GM18951 (cell line): Measurements from ENCODE around the gene SLC5A4.

Source experiments
- POLR2A ChIP-seq: IDR thresholded peaks from 4 replicates; pipeline ENCODE4 v1.6.1; 2011; ENCODE audit warnings: mild to moderate bottlenecking; ENCODE audit not compliant: insufficient read length, insufficient read depth; ENCODE audit errors: extremely low read depth
- in situ Hi-C: fragments of 300-500 bp; cut with MboI; formaldehyde crosslinking; loops from one replicate; pipeline ENCODE4 v1.12.0; 2022; ENCODE audit warnings: low sequenced_read_pairs, mixed read lengths, inconsistent platforms; ENCODE audit not compliant: unreplicated experiment

The SLC5A4 gene

DNA sequence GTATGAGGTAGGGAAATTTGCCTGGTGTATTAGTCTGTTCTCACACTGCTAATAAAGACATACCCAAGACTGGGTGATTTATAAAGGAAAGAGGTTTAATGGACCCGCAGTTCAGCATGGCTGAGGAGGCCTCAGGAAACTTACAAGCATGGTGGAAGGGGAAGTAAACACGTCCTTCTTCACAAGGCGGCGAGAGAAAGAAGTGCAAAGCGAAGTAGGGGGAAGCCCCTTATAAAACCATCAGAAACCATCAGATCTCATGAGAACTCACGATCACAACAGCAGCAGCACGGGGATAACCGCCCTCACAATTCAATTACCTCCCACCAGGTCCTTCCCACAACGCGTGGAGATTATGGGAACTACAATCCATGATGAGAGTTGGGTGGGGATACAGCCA is 38.2 kb downstream of the SLC5A4 start:
- no peak for TF ChIP-seq POLR2A

DNA sequence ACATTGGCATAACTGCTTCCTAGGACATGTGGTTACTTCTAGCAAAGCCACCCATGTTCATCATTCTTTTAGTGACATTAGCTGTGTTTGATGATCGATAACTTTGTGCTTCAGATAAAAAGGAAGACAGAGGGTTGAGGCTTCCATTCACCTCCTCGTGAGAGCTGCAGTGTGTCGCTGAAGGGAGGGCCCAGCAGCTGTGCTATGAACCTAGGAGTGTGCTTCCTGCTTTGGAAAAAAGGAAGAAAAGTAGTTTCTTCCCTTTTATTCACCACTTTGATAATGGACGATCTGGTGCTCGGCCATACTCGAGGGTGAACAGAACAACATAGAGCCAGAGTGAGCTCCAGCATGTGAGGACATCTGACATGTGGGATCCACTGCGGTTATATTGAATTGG is 44.1 kb downstream of the SLC5A4 start:
- no peak for TF ChIP-seq POLR2A
- in situ Hi-C loops: no loop called here

More for the DNA sequence above, 38.2 kb downstream of the SLC5A4 start:
- in situ Hi-C loops: no loop called here

DNA sequence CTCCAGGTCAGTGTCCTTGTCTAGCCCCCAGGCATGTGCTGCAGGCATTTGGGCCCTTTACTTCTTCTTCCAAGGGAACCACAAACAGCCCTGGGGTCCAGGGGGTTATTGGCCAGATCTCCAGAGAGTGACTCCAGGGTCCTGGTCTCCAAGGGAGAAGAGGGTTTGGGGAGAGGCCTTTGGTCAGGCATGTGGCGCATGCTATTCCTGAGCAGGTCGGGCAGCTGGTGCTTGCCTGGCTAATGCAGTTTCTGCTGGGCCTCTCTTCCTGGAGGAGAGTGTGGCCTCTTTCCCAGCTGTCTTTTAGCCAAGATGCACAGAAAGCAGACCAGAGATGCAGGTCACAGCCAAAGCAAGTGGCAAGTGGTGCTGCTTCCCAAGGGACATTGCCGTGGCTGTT is 46.5 kb downstream of the SLC5A4 start:
- in situ Hi-C loops: no loop called here
- no peak for TF ChIP-seq POLR2A

DNA sequence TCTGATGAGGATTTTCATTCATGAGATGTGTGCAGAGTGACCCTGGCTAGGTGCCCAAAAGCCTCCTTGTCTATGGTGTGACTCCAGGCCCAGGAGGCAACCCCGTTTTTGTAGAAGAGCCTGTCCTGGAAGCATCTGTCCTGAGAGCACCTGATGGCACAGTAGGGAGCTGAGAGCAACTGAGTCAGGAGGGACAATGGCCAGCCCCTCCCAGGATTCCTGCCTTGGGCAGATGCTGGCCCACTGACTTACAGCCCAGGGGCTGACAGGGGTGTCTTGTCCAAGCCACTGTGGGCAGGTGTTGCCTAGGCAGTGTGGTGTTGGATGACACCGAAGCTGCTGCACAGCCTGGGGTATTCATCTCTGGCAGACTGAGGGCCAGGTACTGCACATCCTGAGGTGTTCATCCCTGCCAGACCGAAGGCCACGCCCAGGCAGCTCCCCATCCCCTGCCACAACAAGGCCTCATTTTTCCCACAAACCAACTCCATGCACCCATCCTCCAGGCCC is 47.1 kb downstream of the SLC5A4 start:
- in situ Hi-C loops: no loop called here
- no peak for TF ChIP-seq POLR2A

DNA sequence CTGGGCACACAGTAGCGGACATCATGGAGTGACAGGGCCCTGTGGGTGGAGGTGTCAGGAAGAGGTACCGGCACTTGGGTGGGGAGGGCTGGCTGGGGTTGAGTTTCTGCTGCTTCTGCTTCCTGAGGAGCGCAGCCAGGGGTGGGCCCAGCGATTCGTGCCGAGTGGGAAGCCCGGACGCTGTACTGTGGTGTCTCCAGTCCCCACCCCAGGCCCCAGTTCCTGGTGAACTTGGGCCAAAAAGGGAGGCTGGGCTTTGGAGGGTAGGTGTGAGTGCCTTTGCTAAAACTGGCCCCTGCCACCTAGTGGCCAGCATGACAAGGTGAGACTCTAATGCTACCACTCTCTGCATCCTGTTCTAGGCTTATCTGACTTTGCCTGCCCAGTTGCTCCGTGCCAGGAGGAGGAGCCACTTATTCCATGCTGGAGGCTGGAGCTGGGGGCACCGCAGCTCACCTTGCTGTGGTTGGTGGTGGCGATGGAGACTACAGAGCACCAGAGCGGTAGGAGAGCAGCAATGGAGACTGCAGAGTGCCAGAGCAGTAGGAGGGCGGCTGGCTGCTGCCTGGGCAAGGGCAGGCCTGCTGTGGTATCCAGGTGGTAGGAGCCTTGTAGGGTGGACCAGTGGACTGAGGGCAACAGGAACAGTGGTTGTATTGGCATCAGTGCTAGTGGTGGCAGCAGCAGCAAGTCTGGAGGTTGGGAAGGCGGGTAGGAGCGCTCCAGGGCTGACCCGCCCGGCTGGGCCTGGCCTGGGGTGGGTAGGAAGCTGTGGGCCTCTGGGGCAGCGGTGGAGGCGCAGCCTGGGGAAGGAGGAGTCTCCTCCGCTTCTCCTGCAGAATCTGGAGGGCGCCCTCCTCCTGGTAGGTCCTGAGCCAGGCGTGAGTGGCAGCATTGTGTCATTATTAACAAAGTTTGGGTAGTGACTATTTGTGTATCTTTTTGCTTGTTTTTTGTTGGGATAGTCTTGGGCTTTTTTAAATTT is 48.1 kb downstream of the SLC5A4 start:
- in situ Hi-C loops: no loop called here
- no peak for TF ChIP-seq POLR2A

DNA sequence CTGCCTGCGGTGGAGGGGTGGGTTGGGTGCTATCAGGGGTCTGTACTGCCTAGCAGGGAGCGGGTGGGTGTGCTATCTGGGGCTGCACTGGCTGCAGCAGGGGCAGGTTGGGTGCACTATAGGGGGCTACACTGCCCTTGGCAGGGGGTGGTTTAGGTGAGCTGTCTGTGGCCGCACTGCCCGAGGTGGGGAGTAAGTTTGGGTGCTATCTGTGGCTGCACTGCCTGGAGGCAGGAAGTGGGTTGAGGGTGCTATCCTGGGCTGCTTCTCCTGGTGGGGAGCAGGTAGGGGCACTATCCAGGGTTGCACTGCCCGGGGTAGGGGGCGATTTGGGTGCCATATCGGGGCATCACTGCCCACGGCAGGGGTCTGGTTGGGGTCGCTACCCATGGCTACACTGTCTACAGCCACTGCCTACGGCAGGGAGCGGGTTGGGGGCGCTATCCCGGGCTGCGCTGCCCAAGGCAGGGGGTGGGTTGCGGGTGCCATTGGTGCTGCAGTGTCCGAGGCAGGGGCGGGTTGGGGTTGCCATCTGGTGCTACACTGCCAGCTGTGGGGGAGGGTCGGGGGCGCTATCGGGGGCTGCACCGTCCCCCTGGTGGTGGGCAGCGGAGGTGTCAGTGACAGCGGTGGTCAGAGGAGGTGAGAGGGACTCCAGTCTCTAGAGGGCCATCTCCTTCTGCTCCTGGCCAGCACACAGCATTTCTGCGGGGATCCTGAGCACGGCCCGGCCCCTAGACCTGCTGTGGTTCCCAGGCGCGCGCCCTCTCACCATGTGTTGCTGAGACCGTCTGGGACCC is 49.0 kb downstream of the SLC5A4 start:
- in situ Hi-C loops: no loop called here
- TF ChIP-seq POLR2A: no peak

DNA sequence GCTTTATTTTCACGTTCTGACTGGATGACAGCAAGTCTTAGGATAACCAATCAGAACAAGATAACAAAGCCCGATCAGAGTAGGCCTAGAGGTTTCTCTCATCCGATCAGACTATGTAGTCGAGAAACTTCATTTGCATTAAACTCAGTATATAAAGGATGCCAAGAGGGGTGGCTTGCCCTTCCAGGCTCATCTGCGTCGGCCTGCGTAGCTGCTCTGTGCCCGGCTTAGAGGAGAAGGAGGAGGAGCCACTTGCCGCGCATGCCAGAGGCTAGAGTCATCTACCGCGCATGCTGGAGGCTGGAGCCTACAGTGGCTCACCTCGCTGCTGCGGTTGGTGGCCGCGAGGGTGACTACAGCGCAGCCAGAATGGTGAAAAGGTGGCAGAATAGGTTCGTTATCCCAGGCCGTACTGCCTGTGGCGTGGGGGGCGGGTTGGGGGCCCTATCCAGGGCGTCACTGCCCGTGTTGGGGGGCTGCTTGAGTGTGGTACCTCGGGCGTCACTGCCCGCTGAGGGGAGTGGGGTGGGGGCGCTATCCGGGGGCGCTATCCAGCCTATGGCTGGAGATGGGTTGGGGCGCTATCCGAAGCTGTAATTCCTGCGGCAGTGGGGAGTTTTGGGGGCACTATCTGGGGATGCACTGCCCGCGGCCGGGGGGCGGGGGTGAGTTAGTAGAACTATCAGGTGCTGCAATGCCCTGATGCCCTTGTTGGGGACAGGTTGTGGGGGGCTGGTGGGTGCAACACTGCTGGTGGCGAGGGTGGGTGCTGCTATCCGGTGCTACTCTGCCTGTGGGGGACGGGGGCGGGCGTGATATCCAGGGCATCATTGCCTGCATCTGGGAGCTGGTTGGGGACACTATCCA is 50.1 kb downstream of the SLC5A4 start, which contains the start of gene RFPL2:
RFPL2 (minus strand) TSS at position 218 of the 867 bp plus-strand sequence. CDS start 2,622 bp downstream, outside the sequence.
- no peak for TF ChIP-seq POLR2A
- in situ Hi-C loops: no loop called here

DNA sequence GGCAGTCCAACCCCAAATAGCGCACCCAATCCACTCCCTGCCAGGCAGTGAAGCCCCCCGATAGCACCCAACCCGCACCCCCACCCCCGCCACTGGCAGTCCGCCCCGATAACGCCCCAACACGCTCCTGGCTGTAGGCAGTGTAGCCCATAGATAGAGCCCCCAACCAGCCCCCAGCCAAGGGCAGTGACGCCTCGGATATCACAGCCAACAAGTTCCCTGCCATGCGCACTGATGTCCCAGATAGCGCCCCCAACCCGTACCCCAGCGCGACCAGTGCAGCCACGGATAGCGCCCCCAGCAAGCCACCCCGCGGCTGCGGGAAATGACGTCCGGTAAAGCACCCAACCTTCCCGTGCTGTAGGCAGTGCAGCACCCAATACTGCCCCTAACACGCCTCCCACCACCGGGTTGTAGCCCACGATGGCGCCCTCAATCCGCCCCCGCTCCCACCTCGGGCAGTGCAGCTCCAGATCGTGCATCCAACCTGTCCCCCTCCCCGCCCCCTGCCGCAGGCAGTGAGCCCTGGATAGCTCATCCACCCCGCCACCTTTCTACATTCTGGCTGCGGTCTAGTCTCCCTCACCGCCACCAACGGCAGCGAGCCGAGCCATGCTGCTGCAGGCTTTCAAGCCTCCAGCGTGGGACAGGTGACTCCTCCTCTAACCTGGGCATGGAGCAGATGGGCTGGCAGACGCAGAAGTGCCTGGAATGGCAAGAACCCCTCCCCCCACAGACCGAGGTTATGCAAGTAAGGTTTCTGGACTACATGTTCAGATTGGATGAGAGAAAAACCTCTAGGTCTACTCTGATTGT is 50.9 kb downstream of the SLC5A4 start:
- in situ Hi-C loops: no loop called here
- TF ChIP-seq POLR2A: no peak

DNA sequence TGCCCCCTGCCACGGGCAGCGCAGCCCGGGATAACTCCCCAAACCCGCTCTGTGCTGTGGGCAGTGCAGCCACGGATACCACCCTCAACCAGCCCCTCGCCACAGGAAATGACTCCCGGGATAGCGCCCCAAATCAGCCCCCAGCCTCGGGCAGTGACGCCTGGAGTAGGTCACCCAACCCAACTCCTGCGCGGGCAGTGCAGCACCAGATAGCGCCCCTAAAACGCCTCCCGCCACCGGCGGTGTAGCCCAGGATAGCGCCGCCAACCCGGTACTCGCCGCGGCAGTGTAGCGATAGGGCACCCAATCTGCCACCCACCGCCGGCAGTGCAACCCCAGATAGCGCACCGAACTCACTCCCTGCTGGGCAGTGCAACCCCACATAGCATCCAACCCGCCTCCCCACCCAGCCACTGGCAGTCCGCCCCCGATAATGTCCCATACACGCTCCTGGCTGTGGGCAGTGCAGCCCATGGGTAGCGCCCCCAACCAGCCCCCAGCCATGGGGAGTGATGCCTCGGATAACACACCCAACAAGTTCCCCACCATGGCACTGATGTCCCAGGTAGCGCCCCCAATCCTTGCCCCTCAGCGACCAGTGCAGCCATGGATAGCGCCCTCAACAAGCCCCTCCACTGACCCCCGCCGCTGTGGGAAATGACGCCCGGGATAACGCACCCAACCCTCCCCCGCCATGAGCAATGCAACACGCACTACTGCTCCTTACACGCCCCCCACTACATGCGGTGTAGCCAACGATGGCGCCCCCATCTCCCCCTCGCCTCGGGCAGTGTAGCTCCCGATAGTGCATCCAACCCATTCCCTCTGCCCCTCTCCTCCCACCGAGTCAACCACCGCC is 51.7 kb downstream of the SLC5A4 start:
- in situ Hi-C loops: no loop called here
- TF ChIP-seq POLR2A: no peak

DNA sequence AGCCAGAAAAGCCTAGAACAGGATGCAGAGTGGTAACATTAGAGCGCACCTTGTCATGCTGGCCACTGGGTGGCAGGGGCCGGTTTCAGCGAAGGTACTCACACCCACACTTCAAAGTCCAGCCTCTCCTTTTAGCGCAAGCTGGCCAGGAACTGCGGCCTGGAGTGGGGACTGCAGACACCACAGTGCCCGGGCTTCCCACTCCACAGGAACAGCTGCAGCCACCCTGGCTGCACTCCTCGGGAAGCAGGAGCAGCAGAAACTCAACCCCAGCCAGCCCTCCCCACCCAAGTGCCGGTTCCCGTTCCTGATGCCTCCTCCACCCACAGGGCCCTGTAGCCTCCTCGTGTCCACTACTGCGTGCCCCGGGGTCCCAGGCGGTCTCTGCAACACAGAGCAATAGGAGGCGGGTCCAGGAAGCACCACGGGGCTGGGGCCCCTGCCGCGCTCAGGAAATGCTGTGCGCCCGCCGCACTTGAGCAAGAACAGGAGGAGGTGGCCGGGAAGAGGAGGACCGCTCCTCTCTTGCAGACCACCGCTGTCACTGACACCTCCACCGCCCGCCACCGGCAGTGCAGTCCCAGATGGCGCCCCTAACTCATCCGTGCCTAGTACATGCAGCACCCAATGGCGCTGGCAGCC is 52.5 kb downstream of the SLC5A4 start:
- in situ Hi-C loops: no loop called here
- TF ChIP-seq POLR2A: no peak
